Right renal pelvis (tissue), 4 donors: Measurements from ENCODE around the gene PROZ. TPM values are rescaled to one million over a fixed set of nuclear protein-coding genes. Genes with fewer than 3 reads are reported as not detected.

Experiments used
- DNase-seq, 4 donors: peaks; one replicate each; pipeline ENCODE4 v3.0.0-alpha.2; 2013; ENCODE audit warnings: low read depth in 4 of 4, low spot score in 3 of 4, missing footprints in 1 of 4
- polyA plus RNA-seq, 4 donors: library from polyadenylated mRNA; unstranded; fragments of 120-200 nt; gene quantifications; one replicate each; pipeline ENCODE4 v1.2.1, GENCODE V29; 2013; ENCODE audit not compliant: insufficient read length in 4 of 4

PROZ gene
- polyA plus RNA-seq, 4 donors = 0.96 to 2.8 (median 2.1) TPM

DNA sequence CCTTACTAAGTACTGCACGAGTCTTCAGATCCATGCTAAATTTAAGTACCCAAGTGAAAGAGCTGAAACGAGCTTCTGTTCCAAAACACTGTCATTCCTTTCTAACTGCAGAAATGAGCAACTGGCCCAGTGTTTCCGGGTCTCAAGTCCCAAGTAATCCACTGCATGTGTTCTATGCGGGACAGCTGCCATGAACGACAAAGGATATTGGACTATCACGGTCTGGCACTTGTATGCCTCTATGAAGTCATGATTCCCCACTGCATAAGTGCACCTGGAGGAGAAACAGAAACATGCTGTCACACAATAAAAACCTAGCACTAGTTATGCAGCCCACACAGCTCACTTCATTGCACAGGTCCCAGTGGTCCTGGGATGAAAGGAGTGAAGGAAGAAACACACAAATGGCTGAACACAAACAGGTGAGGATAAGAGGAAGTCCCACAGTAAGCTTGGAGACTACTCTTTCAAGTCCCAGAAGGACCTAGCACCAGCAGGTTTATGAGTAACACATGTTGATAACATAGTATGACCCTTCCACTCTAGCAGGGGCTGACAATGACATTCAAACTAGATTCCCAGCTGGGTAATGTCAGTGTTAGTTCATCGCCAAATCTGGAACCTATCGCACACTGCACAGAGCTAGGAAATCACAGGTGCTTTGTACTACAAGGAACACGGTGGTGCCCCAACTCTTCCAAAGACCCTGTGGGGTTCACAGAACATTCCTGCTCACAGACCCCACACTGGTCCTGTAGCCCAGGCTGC lies 38.7 kb downstream of the PROZ start:
- no peak for DNase-seq

DNA sequence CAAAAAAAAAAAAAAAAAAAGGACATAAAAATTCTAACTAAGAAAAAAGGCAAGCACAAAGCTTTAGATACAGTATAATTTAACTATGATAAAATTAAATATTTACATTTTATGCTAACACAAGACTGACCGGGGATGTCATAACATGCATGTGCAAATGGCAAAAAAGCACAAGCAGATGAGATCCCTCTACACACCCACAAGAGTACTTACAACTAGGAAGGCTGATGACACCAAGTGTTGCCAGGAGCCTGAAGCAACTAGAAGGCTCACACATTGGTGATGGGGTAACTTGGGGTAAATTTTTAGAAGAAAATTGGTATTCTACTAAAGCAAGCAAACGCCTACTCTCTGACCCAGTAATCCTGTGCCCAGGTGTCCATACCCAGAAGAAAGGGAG lies 43.4 kb downstream of the PROZ start:
- DNase-seq = no peak

DNA sequence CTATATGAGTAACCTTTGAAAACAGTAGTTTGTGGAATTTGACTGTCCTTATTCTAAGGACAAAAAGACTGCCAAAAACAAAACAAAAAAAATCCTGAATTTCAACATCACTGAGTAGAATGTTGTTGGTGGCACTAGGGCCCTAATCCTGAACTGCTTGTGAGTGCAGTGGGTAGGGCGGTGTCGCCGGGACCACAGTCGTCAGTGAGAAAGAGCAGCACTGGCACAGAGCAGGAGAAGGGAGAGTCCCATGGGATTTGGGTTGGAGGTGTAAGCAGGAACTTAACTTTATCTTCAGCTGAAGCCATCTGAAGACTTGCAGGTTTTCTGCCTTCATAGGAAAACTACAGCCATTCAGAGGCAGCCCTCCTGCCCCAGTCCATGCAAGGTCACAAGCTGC lies 44.5 kb downstream of the PROZ start:
- no peak for DNase-seq

DNA sequence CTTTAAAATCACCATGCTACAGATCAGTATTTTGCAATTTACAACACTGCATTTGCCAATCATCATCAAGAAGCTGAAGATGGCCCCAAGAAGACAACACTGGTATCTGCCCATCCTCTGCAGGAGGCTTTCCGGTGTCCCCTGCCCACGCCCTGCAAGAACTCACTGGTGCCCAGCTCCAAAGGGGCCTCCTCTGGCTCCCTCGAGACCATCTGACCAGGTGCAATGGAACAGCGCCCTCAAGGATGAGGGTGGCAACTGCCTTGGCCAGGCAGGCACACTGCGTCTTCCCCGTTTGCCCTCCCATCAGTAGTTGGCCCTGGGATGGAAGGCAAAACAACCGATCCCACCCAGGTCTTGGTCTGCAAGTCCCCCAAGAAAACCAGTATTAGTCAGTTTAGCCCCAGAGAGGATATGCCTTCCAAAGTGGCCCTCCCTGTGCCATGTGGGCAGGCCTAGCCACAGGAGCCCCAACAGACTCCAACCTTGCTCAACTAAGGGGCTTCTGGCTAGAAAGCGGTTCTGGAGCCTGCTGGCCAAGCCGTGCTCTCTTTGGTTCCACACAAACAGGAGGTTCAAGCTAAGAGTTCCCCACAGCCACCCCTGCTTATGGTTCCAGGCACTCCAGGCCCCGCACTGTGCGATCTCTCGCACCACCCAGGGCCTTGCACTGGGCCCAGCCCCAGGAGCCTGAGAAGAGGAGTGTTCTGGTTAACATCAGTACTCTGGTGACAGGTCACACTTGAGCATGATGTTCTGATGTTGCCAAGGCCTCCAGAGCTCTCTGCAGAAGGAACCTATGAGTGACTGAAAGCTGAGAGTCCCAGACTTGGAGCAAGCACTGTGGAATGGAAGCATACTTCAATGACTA lies 45.3 kb downstream of the PROZ start:
- no peak for DNase-seq

DNA sequence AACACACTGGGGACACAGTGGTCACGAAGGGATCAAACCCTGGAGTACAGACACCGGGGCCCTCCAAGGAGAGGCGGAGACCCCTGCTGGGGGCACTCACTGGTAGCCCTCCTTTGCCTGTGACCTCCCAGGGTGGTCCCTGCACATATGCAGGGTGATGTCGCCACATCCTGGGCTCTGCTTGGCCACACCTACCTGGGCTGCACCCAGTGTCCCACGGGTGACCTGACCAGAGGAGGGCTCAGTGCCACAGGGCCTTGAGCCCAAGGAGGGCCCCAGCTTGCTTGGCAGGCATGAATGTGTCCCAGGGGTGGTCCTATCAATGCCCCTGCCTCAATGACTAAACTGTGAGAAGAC lies 45.9 kb downstream of the PROZ start:
- DNase-seq = no peak

DNA sequence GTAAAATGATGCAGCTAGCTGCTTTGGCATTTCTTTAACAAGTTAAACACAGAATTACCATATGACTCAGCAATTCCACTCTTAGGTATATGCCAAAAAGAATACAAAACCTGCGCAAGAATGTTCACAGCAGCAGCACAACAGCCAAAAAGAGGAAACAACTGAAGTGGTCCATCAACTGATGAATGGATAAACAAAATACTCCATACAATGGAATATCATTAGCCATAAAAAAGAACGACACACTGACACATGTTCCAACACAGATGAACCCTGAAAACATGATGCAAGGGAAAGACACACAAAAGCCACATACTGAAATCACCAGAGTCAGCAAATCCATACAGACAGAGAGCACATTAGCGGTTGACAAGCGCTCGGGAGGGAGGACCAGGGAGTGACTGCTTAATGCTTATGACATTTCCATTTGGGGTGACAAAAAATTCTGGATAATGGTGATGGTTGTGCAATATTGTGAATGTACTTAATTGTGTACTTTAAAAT lies 47.0 kb downstream of the PROZ start:
- no peak for DNase-seq

DNA sequence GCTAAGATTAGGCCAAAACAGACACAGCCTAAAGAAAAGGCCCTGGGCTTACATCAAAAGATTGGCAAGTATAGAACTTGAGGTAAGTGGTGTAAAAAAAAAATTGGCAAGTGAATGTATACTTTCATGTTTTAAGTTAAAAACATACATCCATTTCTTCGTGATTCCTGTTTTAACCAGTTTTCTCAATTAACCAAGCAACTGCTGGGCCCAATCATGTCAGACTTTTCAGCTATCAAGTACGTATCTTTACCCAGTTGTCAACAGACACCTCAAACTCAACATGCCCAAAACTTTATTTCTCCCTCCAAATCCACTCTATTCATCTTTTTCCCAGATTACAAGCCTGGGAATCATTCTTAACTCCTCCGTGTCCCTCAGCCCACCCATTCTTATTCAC lies 49.0 kb downstream of the PROZ start:
- no peak for DNase-seq

DNA sequence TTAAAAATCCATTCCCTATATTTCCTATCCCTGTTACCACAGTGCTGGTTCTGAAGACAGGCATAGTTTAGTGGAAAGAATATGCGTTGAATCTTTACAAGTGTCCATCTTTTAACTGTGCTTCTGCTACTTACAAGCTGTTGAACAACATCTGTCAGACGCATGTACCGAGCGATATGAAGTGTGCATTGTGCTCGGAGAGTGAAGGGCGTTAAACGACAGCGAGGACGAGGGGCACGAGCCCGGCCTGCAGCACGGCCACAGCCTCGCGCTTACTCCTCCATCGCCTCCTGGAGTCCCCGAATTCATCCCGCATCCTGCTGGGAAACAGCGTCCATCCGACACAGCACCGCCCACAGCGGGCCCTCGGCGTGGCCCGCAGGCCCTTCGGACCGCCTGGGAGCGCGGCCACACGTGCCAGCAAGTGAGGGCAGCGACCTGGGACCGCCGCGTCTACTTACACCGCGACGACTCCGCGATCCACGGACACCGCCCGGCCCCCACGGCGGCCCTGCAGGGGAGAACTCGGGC lies 49.5 kb downstream of the PROZ start:
- DNase-seq = no peak

DNA sequence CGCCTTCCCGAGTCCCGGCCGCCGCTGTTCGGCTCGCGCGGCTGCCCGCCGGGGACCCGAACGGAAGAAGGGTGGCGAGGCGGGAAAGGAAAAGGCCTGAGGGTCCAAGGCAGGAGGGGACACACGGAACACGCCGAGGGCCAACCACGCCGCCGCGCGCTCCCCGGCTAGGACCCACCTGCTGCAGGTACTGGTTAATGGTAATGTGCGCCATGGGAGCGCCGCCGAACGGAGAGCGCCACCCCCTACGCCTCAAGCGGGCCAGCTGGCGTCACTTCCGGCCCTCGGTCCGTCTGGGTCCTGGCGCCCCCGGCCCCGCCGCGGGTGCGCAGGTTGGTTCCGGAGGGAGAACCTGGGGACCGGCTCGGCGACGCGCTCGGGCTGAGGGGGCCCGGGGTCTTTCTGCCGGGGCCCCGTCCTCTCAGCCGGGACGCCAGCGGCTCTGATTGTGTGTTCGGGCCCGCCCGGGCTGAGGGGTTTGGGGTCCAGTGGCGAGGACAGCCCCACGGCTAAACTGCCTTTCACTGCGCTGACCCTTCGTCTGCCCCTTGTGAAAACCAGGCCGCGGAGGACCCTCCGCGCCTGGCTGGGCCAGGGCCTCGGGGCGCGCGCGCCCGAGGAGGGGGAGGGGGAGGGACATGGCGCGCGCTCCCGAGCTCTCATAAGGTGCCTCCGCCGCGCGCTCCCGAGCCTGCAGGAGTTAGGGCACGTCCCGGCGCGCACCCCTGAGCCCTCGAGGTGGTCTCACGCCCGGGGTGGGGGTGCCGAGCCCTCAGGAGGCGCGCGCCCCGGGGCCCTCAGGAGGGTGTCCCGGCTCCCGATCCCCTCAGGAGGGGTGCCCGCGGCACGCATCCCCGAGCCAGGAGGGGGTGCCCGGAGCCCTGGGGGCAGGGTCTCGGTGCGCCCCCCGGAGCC lies 50.2 kb downstream of the PROZ start, which contains the start of gene PCID2:
Gene PCID2 (minus strand): TSS at position 249 of the 915 bp plus-strand sequence. CDS start 35 bp downstream, at position 214.
- DNase-seq = peak; percentile 82 to 88 (median 85)

DNA sequence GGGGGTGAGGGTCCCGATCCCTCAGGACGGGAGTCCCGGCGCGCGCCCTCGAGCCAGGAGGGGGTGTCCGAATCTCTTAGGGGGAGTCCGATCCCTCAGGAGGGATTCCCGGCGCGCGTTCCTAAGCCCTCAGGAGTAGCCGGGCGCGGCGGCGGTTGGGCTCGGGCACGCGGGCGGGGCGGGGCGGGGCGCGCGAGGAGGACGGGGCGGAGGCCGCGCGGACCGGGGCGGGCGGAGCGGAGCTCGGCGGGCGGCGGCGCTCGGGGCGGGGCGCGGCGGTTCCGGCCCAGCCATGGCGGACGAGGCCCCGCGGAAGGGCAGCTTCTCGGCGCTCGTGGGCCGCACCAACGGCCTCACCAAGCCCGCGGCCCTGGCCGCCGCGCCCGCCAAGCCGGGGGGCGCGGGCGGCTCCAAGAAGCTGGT lies 50.9 kb downstream of the PROZ start, which contains the start of gene CUL4A:
Gene CUL4A (plus strand): TSS at position 278 of the 423 bp plus-strand sequence. CDS start 15 bp downstream, at position 293.
- peak in 3 of 4 donors; percentile 48 to 60 (median 54) for DNase-seq

DNA sequence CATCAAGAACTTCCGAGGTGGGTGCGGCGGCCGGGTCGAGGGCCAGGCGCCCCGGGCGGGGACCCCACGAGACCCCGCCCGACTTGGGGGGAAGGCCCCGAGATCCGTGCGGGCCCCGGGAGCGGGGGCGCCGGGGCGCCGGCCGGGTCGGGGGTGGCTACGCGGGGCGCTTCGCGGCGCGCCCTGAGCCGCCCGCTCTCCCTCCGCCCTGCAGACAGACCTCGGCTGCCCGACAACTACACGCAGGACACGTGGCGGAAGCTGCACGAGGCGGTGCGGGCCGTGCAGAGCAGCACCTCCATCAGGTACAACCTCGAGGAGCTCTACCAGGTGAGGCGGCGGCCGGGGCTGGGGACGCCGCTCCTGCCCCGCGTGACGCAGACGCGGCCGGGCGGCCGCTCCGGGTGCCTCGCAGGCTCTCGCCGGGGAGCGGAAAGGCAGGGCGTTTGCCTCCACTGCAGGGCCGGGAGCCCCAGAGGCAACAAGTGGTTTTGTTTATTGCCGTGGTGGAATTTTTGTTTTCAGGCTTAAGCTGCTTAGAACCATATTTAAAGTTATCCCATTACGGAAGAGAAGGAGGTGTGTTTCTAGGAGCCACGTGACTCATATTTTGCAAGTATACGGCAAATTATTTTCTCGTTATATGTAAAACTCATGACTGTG lies 51.4 kb downstream of the PROZ start:
- DNase-seq = peak in 1 of 4 donors; percentile 28

DNA sequence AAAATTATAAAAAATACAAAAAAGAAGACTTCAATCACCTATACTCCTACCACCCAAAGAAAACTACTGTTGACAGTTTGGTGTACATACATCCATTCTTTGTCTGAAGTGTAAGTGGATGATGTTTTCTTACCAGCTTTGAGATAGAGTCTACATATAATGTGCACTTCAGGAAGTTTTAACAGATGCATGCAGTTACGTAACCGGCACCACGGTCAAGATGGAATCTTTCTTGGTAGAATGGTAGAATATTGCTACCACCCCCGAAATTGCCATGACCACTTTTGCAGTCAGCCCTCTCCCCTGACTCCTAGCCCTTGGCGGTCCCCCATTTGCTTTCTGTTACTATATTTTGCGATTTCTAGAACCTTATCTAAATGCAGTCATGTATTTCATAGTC lies 52.4 kb downstream of the PROZ start:
- no peak for DNase-seq

DNA sequence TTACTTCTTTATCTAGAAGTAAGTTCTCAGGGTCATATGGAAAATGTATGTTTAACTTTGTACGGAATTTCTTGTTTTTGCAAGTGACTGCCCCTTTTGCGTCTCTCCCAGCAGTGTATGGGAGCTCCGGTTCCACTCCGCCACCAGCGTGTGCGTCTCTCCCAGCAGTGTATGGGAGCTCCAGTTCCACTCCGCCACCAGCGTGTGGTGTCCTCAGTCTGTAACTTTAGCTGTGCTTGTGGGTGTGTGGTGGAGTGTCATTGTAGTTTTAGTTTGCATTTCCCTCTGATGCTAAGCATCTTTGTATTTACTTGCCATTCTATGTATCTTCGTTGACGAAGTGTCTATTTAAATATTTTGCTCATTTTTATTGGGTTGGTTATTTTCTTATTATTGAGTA lies 53.3 kb downstream of the PROZ start:
- DNase-seq = no peak

DNA sequence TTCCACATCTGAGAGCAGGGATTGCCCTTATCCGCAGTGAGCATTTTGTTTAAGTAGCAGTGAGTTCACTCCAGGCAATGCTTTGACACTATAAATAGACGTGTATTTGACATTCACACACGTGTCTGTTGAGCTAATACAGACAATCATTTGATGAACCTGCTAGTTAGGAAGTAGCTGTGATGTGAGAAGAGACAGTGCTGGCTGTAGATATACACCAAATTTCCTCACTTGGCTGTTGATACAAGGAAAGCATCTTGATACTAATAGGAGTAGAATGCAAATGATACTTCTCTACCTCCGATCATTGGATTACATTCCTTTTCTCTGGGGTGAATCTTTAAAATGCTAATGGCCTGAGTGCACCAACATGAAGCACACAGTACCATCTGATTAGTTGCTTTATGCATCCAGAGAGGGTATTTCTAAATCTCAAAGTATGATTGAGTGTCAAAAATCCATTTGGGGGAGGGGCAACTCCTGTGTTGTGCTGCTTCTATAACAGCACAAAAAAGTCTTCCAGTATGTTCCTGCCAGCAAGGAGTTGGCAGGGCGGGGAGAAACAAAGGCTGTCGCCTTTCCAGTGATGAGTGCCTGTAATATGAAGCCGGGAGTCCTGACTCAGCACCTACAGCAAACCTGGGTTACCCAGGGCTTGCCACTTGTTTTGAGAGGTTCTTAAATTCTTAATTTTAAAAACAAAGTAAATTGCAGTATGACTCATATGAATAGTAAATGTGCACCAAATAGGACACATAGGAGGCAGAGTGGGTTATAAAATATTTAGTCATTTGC lies 58.0 kb downstream of the PROZ start:
- peak in 1 of 4 donors; percentile 14 for DNase-seq

DNA sequence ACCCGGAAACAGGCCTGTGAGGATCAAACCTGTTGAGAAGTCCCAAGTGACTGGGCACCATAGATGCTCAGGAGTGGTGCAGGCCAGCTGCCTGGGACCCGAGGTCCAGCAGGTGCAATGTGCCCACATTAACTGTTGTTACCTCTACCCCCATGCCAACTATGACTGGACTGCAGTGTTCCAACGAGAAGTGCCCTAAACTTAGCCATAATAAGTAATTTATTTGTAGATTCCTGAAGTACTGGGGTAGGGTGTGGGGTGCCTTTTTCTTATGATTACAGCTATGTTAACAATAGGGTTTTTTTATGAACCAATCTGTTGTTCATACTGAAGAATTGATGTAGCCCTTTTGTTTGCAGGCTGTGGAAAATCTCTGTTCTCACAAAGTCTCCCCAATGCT lies 60.1 kb downstream of the PROZ start:
- DNase-seq = no peak

DNA sequence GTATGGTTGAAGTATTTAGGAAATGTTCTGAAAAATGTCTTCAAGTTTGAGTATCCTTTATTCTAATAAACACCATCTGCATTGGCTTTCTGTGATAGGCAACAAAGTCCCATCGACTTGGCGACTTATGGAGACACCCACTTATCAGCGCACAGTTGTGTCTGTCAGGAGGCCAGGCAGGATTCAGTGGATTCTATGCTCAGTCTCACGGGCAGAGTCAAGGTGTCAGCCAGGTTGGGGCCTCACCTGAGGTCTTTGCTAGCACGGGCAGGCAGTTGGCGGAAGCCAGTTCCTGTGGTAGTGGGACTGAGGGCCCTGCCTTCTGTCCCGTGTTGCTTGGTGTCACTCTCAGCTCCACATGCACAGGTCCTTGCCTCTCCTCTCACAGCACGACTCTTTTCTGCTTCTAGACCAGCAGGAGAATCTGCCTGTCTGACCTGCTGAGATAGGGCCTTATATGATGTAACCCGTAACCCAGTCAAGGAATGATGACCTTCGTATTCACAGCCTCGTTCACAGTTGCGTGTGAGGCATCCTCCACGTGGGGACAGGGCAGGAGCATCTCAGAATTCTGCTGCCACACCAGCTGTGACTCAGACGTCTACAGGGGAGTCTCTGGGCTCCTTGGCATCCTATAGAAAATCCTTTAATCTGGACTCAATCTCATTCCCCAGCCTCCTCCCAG lies 61.0 kb downstream of the PROZ start:
- DNase-seq = no peak

DNA sequence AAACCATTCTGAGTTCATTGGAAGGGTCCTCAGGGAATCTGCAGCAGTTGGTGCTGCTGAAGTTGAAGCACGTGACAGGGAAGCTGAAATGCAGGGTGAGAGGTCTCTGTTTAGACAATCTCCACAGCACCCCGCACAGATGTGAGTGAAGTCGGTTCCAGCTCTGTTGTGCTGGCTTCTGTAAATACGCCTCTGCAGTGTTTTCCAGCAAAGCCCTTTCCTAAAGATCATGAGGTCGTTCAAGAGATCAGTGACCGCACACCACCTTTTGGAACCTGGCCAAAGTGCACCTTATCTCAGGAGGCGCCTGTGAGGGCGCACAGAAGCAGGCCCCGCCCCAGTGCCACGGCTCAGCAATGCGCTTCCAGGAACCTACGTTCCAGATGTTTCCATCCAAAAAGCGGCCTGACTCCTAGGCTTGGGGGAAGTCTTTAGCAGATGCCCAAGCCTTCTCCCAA lies 61.7 kb downstream of the PROZ start:
- no peak for DNase-seq

DNA sequence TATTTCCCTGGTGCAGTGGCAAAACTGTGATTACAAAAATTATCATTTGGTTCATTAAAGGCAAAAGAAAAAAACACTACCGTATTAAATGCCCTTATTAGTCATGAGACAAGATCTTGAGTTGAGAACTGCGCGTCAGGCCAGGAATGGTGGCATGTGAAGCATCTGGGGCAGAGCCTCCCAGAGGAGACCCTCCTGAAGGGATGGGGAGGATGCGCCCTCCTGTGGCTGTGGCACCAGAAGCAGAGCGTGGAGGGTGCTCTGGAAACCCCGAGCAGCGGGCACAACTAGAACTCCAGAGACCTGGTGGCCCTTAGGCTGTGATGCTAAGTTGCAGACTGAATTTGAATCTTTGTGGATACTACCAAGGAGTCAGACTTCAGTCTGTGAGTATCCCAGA lies 62.4 kb downstream of the PROZ start:
- no peak for DNase-seq
